Vagina (tissue), 2 donors: ENCODE results near the gene CDKN2B-AS1.

ENCODE experiments used
- CTCF ChIP-seq, 3 experiments: fragments of 450-650 bp in 2 of 3; fragments of 200-600 bp in 1 of 3; sonication (generic) in 1 of 3; IDR thresholded peaks; one replicate each; pipeline ENCODE4 v1.5.1; 2017 to 2019; ENCODE audit warnings: antibody characterized with exemption in 3 of 3, mild to moderate bottlenecking in 2 of 3, moderate library complexity in 2 of 3
- POLR2AphosphoS5 ChIP-seq, 2 donors: sonication (generic); formaldehyde crosslinking; IDR thresholded peaks; one replicate each; pipeline ENCODE4 v1.9.0; 2017; ENCODE audit warnings: antibody characterized with exemption in 2 of 2, mild to moderate bottlenecking in 2 of 2, low read depth in 1 of 2; ENCODE audit not compliant: insufficient read depth in 1 of 2

DNA sequence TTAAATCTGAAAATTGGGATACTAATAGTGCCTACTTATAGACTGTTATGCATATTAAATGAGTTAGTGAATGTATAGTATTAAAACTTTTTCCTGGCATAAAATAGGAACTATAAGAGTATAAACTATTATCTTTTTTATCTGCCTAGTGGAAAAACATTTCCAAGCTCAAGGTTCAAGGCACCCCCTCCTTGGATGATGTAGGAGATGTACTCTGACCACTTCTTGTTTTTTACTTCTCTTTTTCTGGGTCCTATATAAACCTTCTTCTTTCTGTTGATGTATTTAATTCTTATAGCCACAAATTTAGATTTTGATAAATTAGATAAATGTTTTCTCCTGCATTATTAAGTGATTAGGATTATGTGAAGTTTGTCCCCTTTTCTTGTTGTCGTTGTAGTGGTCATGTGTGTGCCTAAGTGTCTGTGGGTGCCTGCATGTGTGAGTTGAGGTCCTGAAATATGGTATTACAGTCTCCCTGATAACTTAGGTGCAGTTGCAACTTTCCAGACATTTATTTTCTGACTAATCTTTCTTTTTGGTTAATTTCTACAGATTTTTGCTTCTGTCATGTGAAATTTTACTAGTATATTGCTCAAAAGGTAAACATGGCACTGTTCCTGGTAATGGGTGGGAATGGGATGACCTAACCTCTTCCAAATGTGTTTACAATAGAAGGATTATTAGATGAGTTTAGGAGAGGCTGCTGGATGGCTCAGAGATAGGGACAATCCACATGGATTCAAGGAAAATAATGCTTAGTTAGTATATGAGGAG, 175.3 kb downstream of the CDKN2B-AS1 start:
- TF ChIP-seq POLR2AphosphoS5 (IDR thresholded peaks at IDR 0.05; ENCODE audit: insufficient read depth in 1 of 2, low read depth in 1 of 2) = no peak
- no peak for TF ChIP-seq CTCF (IDR thresholded peaks at IDR 0.05)
